IMR-90 (cell line): ENCODE measurements around the gene ADORA2A. TPM values are rescaled to one million over a fixed set of nuclear protein-coding genes. Genes with fewer than 3 reads are reported as not detected.

Experiments
- ATAC-seq: fragments of 200-7000 bp; cut with Tn5 transposase; 2 replicates; pipeline ENCODE4 v1.9.1; 2020; ENCODE audit warnings: low read depth, mild to moderate bottlenecking, moderate library complexity
- BruUV-seq: library from RNA; stranded (reverse); fragments of 400-500 nt; replicated peaks from 2 replicates; lab custom pipeline; 2021; lab: Mats Ljungman, UMichigan
- CTCF ChIA-PET: fragments of 300-600 bp; formaldehyde crosslinking; extraction: SDS; loops from one replicate; lab custom pipeline; 2021; ENCODE audit warnings: antibody characterized with exemption; lab: Yijun Ruan, JAX
- POLR2A ChIA-PET: fragments of 300-600 bp; sonication (Branson Sonifier 250); formaldehyde crosslinking; loops from one replicate; lab custom pipeline; 2022; ENCODE audit warnings: antibody characterized with exemption; ENCODE audit not compliant: unreplicated experiment; lab: Charles Lee
- DNase-seq: peaks from one replicate; pipeline ENCODE4 v3.0.0; 2013
- H2AFZ ChIP-seq: replicated peaks from 2 replicates; pipeline ENCODE3; 2013; ENCODE audit warnings: low read length, mild to moderate bottlenecking; ENCODE audit not compliant: poor library complexity
- H2AK5ac ChIP-seq: 2 replicates; pipeline ENCODE4 v1.6.1; 2013; ENCODE audit warnings: low read depth, low read length, inconsistent platforms
- H2AK9ac ChIP-seq: replicated peaks from 2 replicates; pipeline ENCODE3; 2013; ENCODE audit warnings: mild to moderate bottlenecking, low read depth, low read length, moderate library complexity; ENCODE audit not compliant: poor library complexity
- H2BK120ac ChIP-seq: 2 replicates; pipeline ENCODE4 v1.6.1; 2013; ENCODE audit warnings: low read depth, low read length, inconsistent platforms
- H2BK15ac ChIP-seq: 3 replicates; pipeline ENCODE4 v1.6.1; 2013; ENCODE audit warnings: low read depth, low read length, inconsistent platforms
- H2BK20ac ChIP-seq: 2 replicates; pipeline ENCODE4 v1.6.1; 2013; ENCODE audit warnings: low read depth, mild to moderate bottlenecking, inconsistent platforms, low read length, moderate library complexity
- H2BK5ac ChIP-seq: 2 replicates; pipeline ENCODE4 v1.6.1; 2013; ENCODE audit warnings: mild to moderate bottlenecking, low read depth, low read length, inconsistent platforms; ENCODE audit not compliant: poor library complexity, severe bottlenecking
- H3K14ac ChIP-seq: replicated peaks from 2 replicates; pipeline ENCODE4 v1.6.1; 2013; ENCODE audit warnings: low read depth, low read length, inconsistent platforms
- H3K18ac ChIP-seq: 2 replicates; pipeline ENCODE4 v1.6.1; 2013; ENCODE audit warnings: low read depth, low read length, control low read depth
- H3K23ac ChIP-seq: 2 replicates; pipeline ENCODE4 v1.6.1; 2013; ENCODE audit warnings: low read depth, low read length, inconsistent platforms
- H3K27ac ChIP-seq: 2 replicates; pipeline ENCODE4 v1.5.1; 2013; ENCODE audit warnings: mild to moderate bottlenecking, control low read depth, low read length; ENCODE audit not compliant: insufficient read depth
- H3K27me3 ChIP-seq: 2 replicates; pipeline ENCODE4 v1.6.1; 2013; ENCODE audit warnings: low read length; ENCODE audit not compliant: control insufficient read depth, insufficient read depth
- H3K36me3 ChIP-seq: 2 replicates; pipeline ENCODE4 v1.6.1; 2013; ENCODE audit warnings: low read length, mixed read lengths; ENCODE audit not compliant: control insufficient read depth, insufficient read depth
- H3K4ac ChIP-seq: 2 replicates; pipeline ENCODE4 v1.6.1; 2013; ENCODE audit warnings: low read depth, low read length, inconsistent platforms
- H3K4me1 ChIP-seq: 2 replicates; pipeline ENCODE4 v1.6.1; 2013; ENCODE audit warnings: low read length, mixed read lengths; ENCODE audit not compliant: control insufficient read depth, insufficient read depth
- H3K4me2 ChIP-seq: 2 replicates; pipeline ENCODE4 v1.6.1; 2013; ENCODE audit warnings: low read depth, mild to moderate bottlenecking, control low read depth, low read length, moderate library complexity
- H3K4me3 ChIP-seq: 2 replicates; pipeline ENCODE4 v1.5.1; 2013; ENCODE audit warnings: low read depth, mild to moderate bottlenecking, control low read depth, low read length, moderate library complexity; ENCODE audit not compliant: insufficient read depth
- H3K56ac ChIP-seq: 2 replicates; pipeline ENCODE4 v1.6.1; 2013; ENCODE audit warnings: low read length, inconsistent platforms; ENCODE audit not compliant: insufficient read depth; ENCODE audit errors: extremely low read depth
- H3K79me1 ChIP-seq, 2 experiments: 2 replicates each; pipeline ENCODE4 v1.6.1; 2013; ENCODE audit warnings: low read length in 2 of 2, inconsistent platforms in 1 of 2, low read depth in 1 of 2
- H3K9ac ChIP-seq: 2 replicates; pipeline ENCODE4 v1.6.1; 2013; ENCODE audit warnings: low read depth, low read length, control low read depth
- H3K9me1 ChIP-seq: 2 replicates; pipeline ENCODE4 v1.6.1; 2013; ENCODE audit warnings: low read length, inconsistent platforms; ENCODE audit not compliant: insufficient read depth
- H3K9me3 ChIP-seq: 2 replicates; pipeline ENCODE4 v1.6.1; 2013; ENCODE audit warnings: low read length; ENCODE audit not compliant: control insufficient read depth, insufficient read depth
- H4K20me1 ChIP-seq: 2 replicates; pipeline ENCODE4 v1.6.1; 2013; ENCODE audit warnings: low read length, inconsistent platforms; ENCODE audit not compliant: insufficient read depth
- H4K5ac ChIP-seq: 2 replicates; pipeline ENCODE4 v1.6.1; 2013; ENCODE audit warnings: mild to moderate bottlenecking, low read depth, low read length, control low read depth
- H4K8ac ChIP-seq, 2 experiments: 2 replicates each; pipeline ENCODE4 v1.6.1; 2013; ENCODE audit warnings: low read depth in 2 of 2, low read length in 2 of 2, control low read depth in 1 of 2, inconsistent platforms in 1 of 2
- H4K91ac ChIP-seq: 2 replicates; pipeline ENCODE4 v1.6.1; 2013; ENCODE audit warnings: low read depth, low read length, inconsistent platforms; ENCODE audit not compliant: insufficient read depth
- CEBPB ChIP-seq: IDR thresholded peaks from 2 replicates; pipeline ENCODE4 v1.6.1; 2012; ENCODE audit warnings: low read depth, low read length, improper control_type of control experiment
- CHD1 ChIP-seq: IDR thresholded peaks from 2 replicates; pipeline ENCODE4 v1.6.1; 2012; ENCODE audit warnings: low read depth, low read length, improper control_type of control experiment
- CTCF ChIP-seq: conservative IDR thresholded peaks from 2 replicates; pipeline ENCODE4 v1.5.1; 2012; ENCODE audit warnings: mild to moderate bottlenecking, low read depth, low read length, improper control_type of control experiment
- POLR2A ChIP-seq: IDR thresholded peaks from 2 replicates; pipeline ENCODE4 v1.6.1; 2012; ENCODE audit warnings: mild to moderate bottlenecking, low read depth, low read length
- RAD21 ChIP-seq: IDR thresholded peaks from 2 replicates; pipeline ENCODE4 v1.6.1; 2012; ENCODE audit warnings: low read length, improper control_type of control experiment
- WGBS, 2 experiments: methylation state at CpG; one replicate each; pipeline versions ENCODE4 v1.1.5 to v1.1.7; 2013; ENCODE audit warnings: missing lambda C conversion rate in 2 of 2; ENCODE audit not compliant: insufficient read length in 1 of 2; ENCODE audit errors: extremely low coverage in 2 of 2; 5-methylcytosine and 5-hydroxymethylcytosine counted together
- dilution Hi-C: fragments of 300-500 bp; cut with HindIII; formaldehyde crosslinking; loops from one replicate; pipeline ENCODE4 v1.14.3; 2018; ENCODE audit warnings: low sequenced_read_pairs; ENCODE audit not compliant: unreplicated experiment
- in situ Hi-C: fragments of 300-500 bp; cut with MboI; formaldehyde crosslinking; loops from 3 replicates; pipeline ENCODE4 v1.14.3; 2019; ENCODE audit warnings: low sequenced_read_pairs, inconsistent platforms, mixed read lengths
- intact Hi-C: fragments of 100-400 bp; cut with micrococcal nuclease; formaldehyde crosslinking; loops from 2 replicates; pipeline ENCODE4 v1.10.0; 2022
- polyA plus RNA-seq, 3 experiments: library from polyadenylated mRNA; depleted of rRNA; stranded (reverse); fragments of >200 nt; gene quantifications; 2 replicates each; pipeline ENCODE4 v1.2.3, GENCODE V29; 2012; ENCODE audit warnings: low replicate concordance in 1 of 3
- total RNA-seq: library from RNA; depleted of rRNA; stranded (reverse); fragments of >200 nt; gene quantifications from 2 replicates; pipeline ENCODE4 v1.2.3, GENCODE V29; 2012

ADORA2A gene
- total and polyA plus RNA-seq, 2 of the 4 experiments (the other 2 are of a cell fraction): 0.36 to 1.1 TPM

- Histone ChIP-seq H3K4me2 (no peak overlapping the region), H4K8ac (peak overlapping the region; percentile 0 to 79; a peak in 3 of 4 replicates), H2AK9ac (peak overlapping the region; percentile 57), H3K9ac (no peak overlapping the region), H2BK5ac (peak overlapping the region; percentile 59), H2BK20ac (peak overlapping the region; percentile 35), H3K9me1 (peaks cover 18% of the 10 kb centered on the region), H2BK15ac (peak overlapping the region; percentile 87; the same call in 1 of the 3 replicates), H2BK120ac (peak overlapping the region; percentile 79), H3K79me1 (no peaks in the 10 kb centered on the region), H3K18ac (peak overlapping the region; percentile 73), H3K9me3 (no peaks in the 10 kb centered on the region), H4K5ac (0 out of 2 replicates have a peak overlapping the region, but pooled peaks have one; percentile 26), H2AK5ac (peak overlapping the region; percentile 77; the same call in 1 of the 2 replicates), H4K91ac (peak overlapping the region; percentile 67), H3K4ac (peak overlapping the region; percentile 90), H3K36me3 (no peaks in the 10 kb centered on the region), H3K23ac (peak overlapping the region; percentile 60; the same call in 1 of the 2 replicates), H4K20me1 (no peaks in the 10 kb centered on the region), H3K56ac (peak overlapping the region; percentile 27; the same call in 1 of the 2 replicates), H3K14ac (peak overlapping the region; percentile 69), H3K4me3 (no peak overlapping the region), H3K4me1 (peaks cover 23% of the 10 kb centered on the region), H2AFZ (peak overlapping the region; percentile 79), H3K27ac (peak overlapping the region; percentile 10; the same call in 1 of the 2 replicates), H3K27me3 (no peaks in the 10 kb centered on the region)
- in situ Hi-C loops (no loop called here), dilution Hi-C loops (no loop called here), intact Hi-C loops (no loop called here)
- ChIA-PET POLR2A (no interaction called here), CTCF (interaction anchor here (1.3 kb wide), 1 partner anchor 11 kb away, joined by 3 read pairs; no protein-coding TSS in a partner anchor)
- no peak for TF ChIP-seq CEBPB
- no peak for TF ChIP-seq CHD1
- TF ChIP-seq CTCF: no peak
- TF ChIP-seq RAD21: no peak
- TF ChIP-seq POLR2A: no peak
- DNase-seq (peak; percentile 92), ATAC-seq (peak; percentile 38)
- BruUV-seq: no TSS peak
- WGBS, 2 experiments: no CpG with 5 or more reads among the region's 4 CpGs
Measured at GRCh38 chr22:24471570-24471969, 44.2 kb downstream of the ADORA2A start.
